HEK293T (cell line): ENCODE measurements around the gene ZNF429.

Source experiments
- CTCF ChIA-PET: fragments of 350-600 bp; formaldehyde crosslinking; extraction: SDS; loops from one replicate; lab custom pipeline; 2021; ENCODE audit warnings: antibody characterized with exemption, inconsistent platforms; lab: Yijun Ruan, JAX
- POLR2A ChIA-PET: fragments of 350-600 bp; formaldehyde crosslinking; extraction: SDS; loops from one replicate; lab custom pipeline; 2020; ENCODE audit warnings: antibody characterized with exemption, inconsistent platforms; lab: Yijun Ruan, JAX
- DNase-seq: peaks from one replicate; pipeline ENCODE4 v3.0.0; 2012; ENCODE audit warnings: mixed read lengths; ENCODE audit errors: extremely low spot score
- ARNT ChIP-seq: fragments of 450-650 bp; IDR thresholded peaks from 2 replicates; pipeline ENCODE4 v1.6.1; 2017; ENCODE audit warnings: mild to moderate bottlenecking
- BHLHE40 ChIP-seq: fragments of 450-650 bp; IDR thresholded peaks from 2 replicates; pipeline ENCODE4 v1.6.1; 2016; ENCODE audit warnings: mild to moderate bottlenecking, moderate library complexity, borderline replicate concordance
- CTBP1 ChIP-seq: fragments of 450-650 bp; IDR thresholded peaks from 2 replicates; pipeline ENCODE4 v1.6.1; 2016; ENCODE audit warnings: borderline replicate concordance
- ELF4 ChIP-seq: fragments of 450-650 bp; IDR thresholded peaks from 2 replicates; pipeline ENCODE4 v1.6.1; 2017; ENCODE audit warnings: antibody characterized with exemption
- FOXA1 ChIP-seq: fragments of 450-650 bp; IDR thresholded peaks from 2 replicates; pipeline ENCODE4 v1.6.1; 2016; ENCODE audit warnings: mild to moderate bottlenecking
- FOXK2 ChIP-seq: fragments of 450-650 bp; IDR thresholded peaks from 2 replicates; pipeline ENCODE4 v1.6.1; 2016; ENCODE audit warnings: mild to moderate bottlenecking
- FOXM1 ChIP-seq: fragments of 450-650 bp; IDR thresholded peaks from 2 replicates; pipeline ENCODE4 v1.6.1; 2017; ENCODE audit warnings: mild to moderate bottlenecking, borderline replicate concordance
- HDGF ChIP-seq: fragments of 450-650 bp; IDR thresholded peaks from 2 replicates; pipeline ENCODE4 v1.6.1; 2017; ENCODE audit warnings: antibody characterized with exemption, borderline replicate concordance
- L3MBTL2 ChIP-seq: fragments of 450-650 bp; conservative IDR thresholded peaks from 2 replicates; pipeline ENCODE4 v1.6.1; 2016; ENCODE audit warnings: mild to moderate bottlenecking
- LEF1 ChIP-seq: fragments of 450-650 bp; IDR thresholded peaks from 2 replicates; pipeline ENCODE4 v1.6.1; 2017; ENCODE audit warnings: mild to moderate bottlenecking, borderline replicate concordance
- NFRKB ChIP-seq: fragments of 450-650 bp; IDR thresholded peaks from 2 replicates; pipeline ENCODE4 v1.6.1; 2016; ENCODE audit warnings: mild to moderate bottlenecking, moderate library complexity
- SP1 ChIP-seq: fragments of 450-650 bp; IDR thresholded peaks from 2 replicates; pipeline ENCODE4 v1.6.1; 2017
- SUZ12 ChIP-seq: fragments of 450-650 bp; IDR thresholded peaks from 2 replicates; pipeline ENCODE4 v1.6.1; 2016; ENCODE audit warnings: mild to moderate bottlenecking
- TARDBP ChIP-seq: fragments of 450-650 bp; IDR thresholded peaks from 2 replicates; pipeline ENCODE4 v1.6.1; 2016
- ZNF384 ChIP-seq: fragments of 450-650 bp; IDR thresholded peaks from 2 replicates; pipeline ENCODE4 v1.6.1; 2016
- TF ChIP-seq, protein P1 (sequence below): fragments of 450-650 bp; IDR thresholded peaks from 2 replicates; pipeline ENCODE4 v1.6.1; 2016

Gene ZNF429

DNA sequence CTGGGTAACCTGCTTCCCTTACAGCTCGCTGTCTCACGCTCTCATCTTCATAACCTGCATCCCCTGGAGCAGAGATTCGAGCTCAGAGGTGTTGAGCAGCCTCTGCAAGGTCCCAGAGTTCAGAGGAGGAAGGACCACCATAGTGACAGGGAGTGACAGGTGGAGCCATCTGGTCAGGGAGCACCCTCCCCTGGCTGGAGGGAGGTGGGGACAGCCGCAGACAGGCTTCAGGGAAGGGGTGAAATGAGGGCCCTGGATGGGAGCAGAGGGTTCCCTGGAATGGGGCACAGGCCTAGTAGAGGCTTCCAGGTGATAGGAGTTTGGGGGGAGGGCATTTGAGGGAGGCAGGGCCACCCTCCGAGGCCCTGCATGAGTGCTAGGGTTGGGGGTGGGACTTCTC lies 82.1 kb downstream of the ZNF429 start:
- no peak for TF ChIP-seq L3MBTL2
- no peak for TF ChIP-seq HDGF
- no peak for TF ChIP-seq ELF4
- no peak for TF ChIP-seq FOXA1
- ChIA-PET CTCF (no interaction called here), POLR2A (no interaction called here)
- no peak for DNase-seq

DNA sequence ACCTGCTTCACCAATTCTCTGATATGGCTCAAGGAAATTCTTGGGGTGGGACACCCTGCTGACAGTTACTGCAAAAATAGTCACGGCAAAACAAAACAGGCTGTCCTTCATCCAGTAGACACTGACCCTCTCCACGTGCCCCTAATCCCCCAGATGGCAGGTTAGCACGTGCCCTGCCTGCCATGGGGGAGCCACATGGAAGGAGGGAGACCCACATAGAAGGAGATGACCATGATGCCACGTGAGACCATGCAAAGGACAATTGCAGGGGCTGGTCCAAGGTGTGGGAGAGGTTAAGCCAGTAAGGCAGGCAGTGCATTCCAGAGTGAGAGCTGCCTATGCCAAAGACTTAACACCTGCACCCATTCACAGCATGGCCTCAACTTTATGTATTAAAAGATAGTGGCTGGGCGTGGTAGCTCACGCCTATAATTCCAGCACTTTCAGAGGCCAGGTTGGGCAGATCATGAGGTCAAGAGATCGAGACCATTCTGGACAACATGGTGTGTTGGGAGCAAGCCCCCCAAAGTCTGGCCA lies 82.7 kb downstream of the ZNF429 start:
- TF ChIP-seq L3MBTL2 = no peak
- no peak for TF ChIP-seq ELF4
- no peak for TF ChIP-seq HDGF
- no peak for TF ChIP-seq CTBP1
- TF ChIP-seq FOXK2 = no peak
- TF ChIP-seq NFRKB = no peak
- TF ChIP-seq ARNT = no peak
- TF ChIP-seq SP1 = no peak
- TF ChIP-seq FOXM1 = no peak
- TF ChIP-seq, protein P1, sequence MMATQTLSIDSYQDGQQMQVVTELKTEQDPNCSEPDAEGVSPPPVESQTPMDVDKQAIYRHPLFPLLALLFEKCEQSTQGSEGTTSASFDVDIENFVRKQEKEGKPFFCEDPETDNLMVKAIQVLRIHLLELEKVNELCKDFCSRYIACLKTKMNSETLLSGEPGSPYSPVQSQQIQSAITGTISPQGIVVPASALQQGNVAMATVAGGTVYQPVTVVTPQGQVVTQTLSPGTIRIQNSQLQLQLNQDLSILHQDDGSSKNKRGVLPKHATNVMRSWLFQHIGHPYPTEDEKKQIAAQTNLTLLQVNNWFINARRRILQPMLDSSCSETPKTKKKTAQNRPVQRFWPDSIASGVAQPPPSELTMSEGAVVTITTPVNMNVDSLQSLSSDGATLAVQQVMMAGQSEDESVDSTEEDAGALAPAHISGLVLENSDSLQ = no peak
- no peak for TF ChIP-seq ZNF384
- no peak for TF ChIP-seq TARDBP
- ChIA-PET CTCF (no interaction called here), POLR2A (no interaction called here)
- no peak for DNase-seq

DNA sequence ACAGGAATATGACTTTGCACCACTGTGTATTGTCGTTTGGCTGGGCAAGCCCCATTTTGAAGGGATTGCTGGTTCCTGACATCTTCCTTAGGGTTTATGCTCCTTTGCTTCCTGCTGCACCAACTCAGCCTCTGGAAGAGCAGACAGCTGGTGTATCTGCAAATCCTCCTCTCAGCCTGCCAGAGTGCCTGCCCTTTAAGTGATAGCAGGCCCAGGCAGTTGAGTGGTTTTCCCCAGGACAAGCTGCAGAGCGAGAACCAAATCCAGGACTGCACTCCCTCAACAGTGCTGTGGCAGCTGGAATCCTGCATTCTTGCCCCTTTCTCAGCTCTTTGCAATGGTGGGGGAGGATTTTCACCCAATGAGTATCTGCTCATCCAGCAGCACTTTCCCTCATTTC lies 85.5 kb downstream of the ZNF429 start:
- ChIA-PET CTCF (no interaction called here), POLR2A (no interaction called here)
- TF ChIP-seq L3MBTL2 (no peak), BHLHE40 (no peak), TARDBP (no peak), FOXK2 (no peak), NFRKB (no peak), CTBP1 (no peak), ARNT (no peak), HDGF (no peak), ELF4 (no peak), FOXM1 (no peak), LEF1 (no peak), FOXA1 (no peak), SP1 (no peak), ZNF384 (no peak), SUZ12 (no peak)
- TF ChIP-seq, protein P1 = no peak
- no peak for DNase-seq

DNA sequence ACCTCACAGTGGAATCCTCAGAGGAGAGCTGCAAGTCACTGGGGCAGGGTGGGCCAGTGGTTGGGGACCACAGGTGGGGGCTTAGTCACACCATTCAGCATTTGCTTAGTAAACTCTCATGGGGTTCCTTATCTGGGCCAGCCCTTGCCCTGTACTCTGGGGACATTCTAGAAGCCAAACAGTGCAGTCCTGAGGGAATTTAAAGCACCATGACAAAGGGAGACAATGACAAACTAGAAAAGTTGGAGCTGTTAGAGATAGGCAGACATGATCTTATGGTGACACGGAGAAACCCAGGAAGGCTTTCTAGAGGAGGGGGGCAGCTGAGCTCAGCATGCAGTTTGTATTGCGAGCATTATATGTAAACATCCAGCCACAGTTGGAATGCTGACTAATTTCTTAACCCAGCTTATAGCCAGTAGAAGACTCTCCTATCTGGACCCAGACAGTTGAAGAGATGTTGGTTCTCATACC lies 87.6 kb downstream of the ZNF429 start:
- CTCF ChIA-PET = no interaction called here
- TF ChIP-seq SP1 = no peak
- no peak for TF ChIP-seq FOXA1
- no peak for TF ChIP-seq ZNF384
- TF ChIP-seq LEF1 = no peak
- no peak for TF ChIP-seq L3MBTL2
- TF ChIP-seq, protein P1 = no peak
- TF ChIP-seq NFRKB = no peak
- TF ChIP-seq TARDBP = no peak
- TF ChIP-seq ARNT = no peak
- no peak for TF ChIP-seq HDGF
- no peak for TF ChIP-seq SUZ12
- POLR2A ChIA-PET = no interaction called here
- DNase-seq = no peak

DNA sequence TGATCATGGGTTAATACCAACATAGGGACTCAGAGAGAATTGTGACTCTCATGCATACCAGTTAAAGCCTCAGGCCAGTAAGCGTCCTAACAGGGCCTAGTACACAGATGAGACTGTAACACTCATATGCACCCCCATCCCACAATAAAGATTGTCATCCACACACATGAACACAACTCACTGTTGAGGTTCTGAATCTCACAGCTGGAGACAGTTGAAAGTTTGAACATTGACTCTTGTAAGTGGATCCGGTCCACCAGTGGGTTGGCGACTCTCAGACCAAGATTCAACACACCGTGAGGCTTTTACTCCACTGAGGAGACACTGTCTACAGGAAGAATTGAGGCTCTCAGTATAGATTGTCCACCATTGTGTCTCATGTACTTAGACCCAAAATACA lies 88.1 kb downstream of the ZNF429 start:
- CTCF ChIA-PET = no interaction called here
- no peak for TF ChIP-seq BHLHE40
- TF ChIP-seq ARNT = no peak
- no peak for TF ChIP-seq CTBP1
- no peak for TF ChIP-seq ZNF384
- TF ChIP-seq FOXM1 = no peak
- TF ChIP-seq, protein P1 = no peak
- no peak for TF ChIP-seq SP1
- no peak for TF ChIP-seq FOXK2
- DNase-seq = no peak
- POLR2A ChIA-PET = no interaction called here

DNA sequence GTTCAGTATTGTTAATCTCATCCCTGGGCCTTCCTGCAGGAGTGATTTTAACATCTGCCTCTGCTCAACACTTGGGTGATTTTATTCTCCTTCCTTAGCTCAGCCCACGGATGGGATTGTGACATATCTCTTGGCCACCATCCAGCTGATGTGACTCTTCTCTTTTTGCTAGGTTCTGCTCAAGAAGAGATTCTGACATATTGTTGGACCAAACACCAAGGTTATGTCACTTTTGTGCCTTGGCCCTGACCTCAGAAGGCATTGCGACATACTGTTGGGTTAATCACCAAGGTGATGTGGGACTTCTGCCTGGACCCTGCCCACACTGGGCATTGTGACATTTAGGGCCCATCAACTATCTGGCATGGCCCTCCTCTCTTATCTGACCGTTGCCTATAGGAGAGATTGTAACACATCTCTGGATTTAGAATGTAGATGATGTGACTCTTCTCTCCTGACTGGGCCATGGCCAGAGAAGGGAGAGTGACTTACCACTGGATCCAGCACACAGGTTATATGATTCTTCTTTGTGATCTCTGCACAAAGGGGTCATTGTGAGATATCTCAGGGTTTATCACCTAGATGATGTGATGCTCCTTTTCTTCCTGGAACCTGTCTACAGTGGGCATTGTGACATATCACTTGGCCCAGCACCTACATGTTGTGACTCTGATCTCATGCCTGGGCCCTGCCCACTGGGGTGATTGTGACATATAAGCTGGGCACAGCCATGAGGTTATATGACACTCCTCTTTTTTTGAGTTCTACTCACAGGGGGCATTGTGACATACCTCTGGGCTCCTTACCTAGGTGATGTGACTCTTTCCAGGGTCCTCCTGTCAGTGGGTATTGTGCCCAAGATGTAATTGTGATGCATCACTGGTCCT lies 88.8 kb downstream of the ZNF429 start:
- CTCF ChIA-PET = no interaction called here
- POLR2A ChIA-PET = no interaction called here
- TF ChIP-seq NFRKB = no peak
- TF ChIP-seq FOXM1 = no peak
- no peak for TF ChIP-seq ZNF384
- DNase-seq = no peak
